GM23338 (cell line): Measurements from ENCODE around the gene SLC25A36. TPM values are rescaled to one million over a fixed set of nuclear protein-coding genes. Genes with fewer than 3 reads are reported as not detected.

Experiments
- ATAC-seq: fragments of 200-7000 bp; cut with Tn5 transposase; 3 replicates; pipeline ENCODE4 v1.9.1; 2020
- DNase-seq: peaks from one replicate; pipeline ENCODE4 v3.0.0-alpha.2; 2015; ENCODE audit warnings: low spot score
- H2AFZ ChIP-seq: fragments of 200-600 bp; sonication (generic); 2 replicates; pipeline ENCODE4 v1.8.0; 2016; ENCODE audit warnings: antibody characterized with exemption, mild to moderate bottlenecking, moderate library complexity
- H3F3A ChIP-seq: fragments of 200-600 bp; sonication (generic); replicated peaks from 2 replicates; pipeline ENCODE4 v1.8.0; 2017; ENCODE audit warnings: antibody characterized with exemption, mixed run types, low read depth
- H3K27ac ChIP-seq: fragments of 200-600 bp; sonication (generic); 2 replicates; pipeline ENCODE4 v1.6.1; 2016; ENCODE audit warnings: low read depth
- H3K27me3 ChIP-seq: fragments of 200-600 bp; sonication (generic); 2 replicates; pipeline ENCODE4 v1.8.0; 2016; ENCODE audit warnings: mild to moderate bottlenecking, mixed run types, moderate library complexity; ENCODE audit not compliant: insufficient read depth
- H3K36me3 ChIP-seq: fragments of 200-600 bp; sonication (generic); 2 replicates; pipeline ENCODE4 v1.8.0; 2016; ENCODE audit warnings: mild to moderate bottlenecking; ENCODE audit not compliant: insufficient read depth
- H3K4me1 ChIP-seq: fragments of 200-600 bp; sonication (generic); 2 replicates; pipeline ENCODE4 v1.8.0; 2016; ENCODE audit warnings: mild to moderate bottlenecking, moderate library complexity; ENCODE audit not compliant: insufficient read depth
- H3K4me2 ChIP-seq: fragments of 200-600 bp; sonication (generic); 2 replicates; pipeline ENCODE4 v1.7.1; 2017; ENCODE audit warnings: mixed run types
- H3K4me3 ChIP-seq: fragments of 200-600 bp; sonication (generic); 2 replicates; pipeline ENCODE4 v1.6.1; 2016; ENCODE audit warnings: mixed run types
- H3K79me2 ChIP-seq: fragments of 200-600 bp; sonication (generic); replicated peaks from 2 replicates; pipeline ENCODE4 v1.8.0; 2017; ENCODE audit warnings: mild to moderate bottlenecking; ENCODE audit not compliant: insufficient read depth
- H3K9me2 ChIP-seq: fragments of 200-600 bp; sonication (generic); 2 replicates; pipeline ENCODE4 v1.8.0; 2017; ENCODE audit not compliant: insufficient read depth
- H4K20me1 ChIP-seq: fragments of 200-600 bp; sonication (generic); replicated peaks from 2 replicates; pipeline ENCODE4 v1.8.0; 2017; ENCODE audit warnings: mild to moderate bottlenecking; ENCODE audit not compliant: insufficient read depth
- H3K27ac Mint-ChIP-seq: 2 replicates; pipeline ENCODE4 v1.8.0; 2020; ENCODE audit warnings: inconsistent platforms, mild to moderate bottlenecking, moderate library complexity, mixed read lengths
- H3K27me3 Mint-ChIP-seq: 3 replicates; pipeline ENCODE4 v1.8.0; 2022; ENCODE audit warnings: low read depth, mild to moderate bottlenecking, moderate library complexity, mixed read lengths, inconsistent platforms; ENCODE audit not compliant: insufficient read depth, poor library complexity
- H3K36me3 Mint-ChIP-seq: 3 replicates; pipeline ENCODE4 v1.8.0; 2021; ENCODE audit warnings: low read depth, mild to moderate bottlenecking, inconsistent platforms, moderate library complexity, mixed read lengths
- H3K4me1 Mint-ChIP-seq: 3 replicates; pipeline ENCODE4 v1.8.0; 2020; ENCODE audit warnings: mild to moderate bottlenecking, inconsistent platforms, mixed read lengths
- H3K4me3 Mint-ChIP-seq: 3 replicates; pipeline ENCODE4 v1.8.0; 2021; ENCODE audit warnings: moderate library complexity, mild to moderate bottlenecking, inconsistent platforms, mixed read lengths
- H3K9me3 Mint-ChIP-seq: 3 replicates; pipeline ENCODE4 v1.8.0; 2020; ENCODE audit warnings: moderate library complexity, mild to moderate bottlenecking, inconsistent platforms, mixed read lengths
- CREB1 ChIP-seq: fragments of 250-450 bp; sonication (Bioruptor Pico); IDR thresholded peaks from 2 replicates; pipeline ENCODE4 v1.5.0; 2020; ENCODE audit warnings: low read depth, mild to moderate bottlenecking, moderate library complexity
- EZH2 ChIP-seq: fragments of 200-600 bp; sonication (generic); IDR thresholded peaks from one replicate; pipeline ENCODE4 v1.8.0; 2017; ENCODE audit warnings: antibody characterized with exemption, mild to moderate bottlenecking, low read depth; ENCODE audit not compliant: unreplicated experiment
- EZH2phosphoT487 ChIP-seq: fragments of 200-600 bp; sonication (generic); IDR thresholded peaks from one replicate; pipeline ENCODE4 v1.8.1; 2018; ENCODE audit warnings: antibody characterized with exemption; ENCODE audit not compliant: unreplicated experiment
- JUNB ChIP-seq: IDR thresholded peaks from one replicate; pipeline ENCODE4 v1.6.1; 2016; ENCODE audit warnings: antibody characterized with exemption; ENCODE audit not compliant: unreplicated experiment
- NANOG ChIP-seq: IDR thresholded peaks from 2 replicates; pipeline ENCODE4 v1.6.1; 2016; ENCODE audit warnings: antibody characterized with exemption, borderline replicate concordance
- POLR2AphosphoS5 ChIP-seq: IDR thresholded peaks from 2 replicates; pipeline ENCODE4 v1.6.1; 2016; ENCODE audit warnings: antibody characterized with exemption, low read depth
- STAT1 ChIP-seq: IDR thresholded peaks from one replicate; pipeline ENCODE4 v1.6.1; 2016; ENCODE audit warnings: antibody characterized with exemption; ENCODE audit not compliant: unreplicated experiment
- ZNF114 ChIP-seq: fragments of 250-450 bp; sonication (Bioruptor Pico); IDR thresholded peaks from 2 replicates; pipeline ENCODE4 v1.5.0; 2020; ENCODE audit warnings: mild to moderate bottlenecking, moderate library complexity
- ZNF331 ChIP-seq: fragments of 250-450 bp; sonication (Bioruptor Pico); IDR thresholded peaks from 2 replicates; pipeline ENCODE4 v1.5.0; 2020; ENCODE audit warnings: low read depth, mild to moderate bottlenecking, moderate library complexity
- polyA plus RNA-seq: library from polyadenylated mRNA; unstranded; fragments of >200 nt; fragmentation: Nextera tagmentation; extraction: Ambion mirVana; gene quantifications from 2 replicates; pipeline ENCODE4 v1.2.1, GENCODE V29; 2016
- total RNA-seq: library from RNA; depleted of rRNA; stranded (reverse); fragments of >200 nt; shearing (Covaris generic); gene quantifications from 2 replicates; pipeline ENCODE4 v1.2.3, GENCODE V29; 2014
- TF ChIP-seq, protein P1 (sequence below): IDR thresholded peaks from 2 replicates; pipeline ENCODE4 v1.6.1; 2016; ENCODE audit warnings: antibody characterized with exemption
- TF ChIP-seq, protein P2 (sequence below): IDR thresholded peaks from one replicate; pipeline ENCODE4 v1.6.1; 2018; ENCODE audit warnings: antibody characterized with exemption; ENCODE audit not compliant: unreplicated experiment
- TF ChIP-seq, protein P3 (sequence below), 2 experiments: fragments of 200-600 bp in 1 of 2; sonication (generic) in 1 of 2; conservative IDR thresholded peaks; 2 replicates each; pipeline versions ENCODE4 v1.5.1 to v1.6.1; 2016 to 2017; ENCODE audit warnings: antibody characterized with exemption in 2 of 2, low read depth in 2 of 2, mild to moderate bottlenecking in 2 of 2, moderate library complexity in 1 of 2
- TF ChIP-seq, protein P4 (sequence below): fragments of 250-450 bp; sonication (Bioruptor Pico); IDR thresholded peaks from 2 replicates; pipeline ENCODE4 v1.5.0; 2020; ENCODE audit warnings: mild to moderate bottlenecking, moderate library complexity

SLC25A36 gene
- total and polyA plus RNA-seq, 2 experiments from 2014 or later, result 113 to 123 TPM

DNA sequence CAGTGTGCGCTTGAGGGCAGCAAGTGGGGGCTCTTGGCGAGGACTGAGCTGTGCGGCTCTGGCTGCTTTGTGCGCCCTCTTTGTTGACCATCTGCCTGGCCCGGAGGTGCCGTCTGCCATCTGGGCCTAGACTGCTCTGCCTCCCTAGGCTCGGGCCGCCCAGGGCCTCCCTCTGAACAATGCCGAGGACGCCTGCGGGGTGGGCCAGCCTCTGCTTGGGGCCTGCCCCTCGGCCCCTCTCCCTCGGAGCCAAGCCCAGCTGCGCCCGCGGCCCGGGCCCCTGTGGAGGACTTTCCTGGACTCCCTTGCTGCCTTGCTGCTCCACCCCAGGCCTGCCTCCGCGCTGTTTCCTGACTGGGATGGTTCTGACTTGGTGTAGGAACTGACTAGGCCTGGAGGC, 77.6 kb downstream of the SLC25A36 start:
- H3K36me3 ChIP-seq, result no peaks in the 10 kb centered on the region
- H3K9me3 Mint-ChIP-seq, result 0 out of 3 replicates have a peak, but pooled peaks cover 3% of the 10 kb centered on the region
- no peak overlapping the region for H3K4me3 ChIP-seq
- peaks cover 2% of the 10 kb centered on the region; the same call in 2 of the 3 replicates for H3K4me1 Mint-ChIP-seq
- H3K79me2 ChIP-seq, result no peaks in the 10 kb centered on the region
- H3K4me1 ChIP-seq, result no peaks in the 10 kb centered on the region
- no peaks in the 10 kb centered on the region for H3F3A ChIP-seq
- ATAC-seq, result peak; percentile 72
- 0 out of 2 replicates have a peak, but pooled peaks cover 3% of the 10 kb centered on the region for H3K9me2 ChIP-seq
- peak overlapping the region; percentile 96 for H2AFZ ChIP-seq
- TF ChIP-seq ZNF114 (CRISPR knock-in tag) (no peak), NANOG (no peak), CREB1 (CRISPR knock-in tag) (no peak), EZH2phosphoT487 (no peak), JUNB (no peak), ZNF331 (no peak), POLR2AphosphoS5 (no peak), STAT1 (no peak), EZH2 (no peak)
- TF ChIP-seq, protein P1, sequence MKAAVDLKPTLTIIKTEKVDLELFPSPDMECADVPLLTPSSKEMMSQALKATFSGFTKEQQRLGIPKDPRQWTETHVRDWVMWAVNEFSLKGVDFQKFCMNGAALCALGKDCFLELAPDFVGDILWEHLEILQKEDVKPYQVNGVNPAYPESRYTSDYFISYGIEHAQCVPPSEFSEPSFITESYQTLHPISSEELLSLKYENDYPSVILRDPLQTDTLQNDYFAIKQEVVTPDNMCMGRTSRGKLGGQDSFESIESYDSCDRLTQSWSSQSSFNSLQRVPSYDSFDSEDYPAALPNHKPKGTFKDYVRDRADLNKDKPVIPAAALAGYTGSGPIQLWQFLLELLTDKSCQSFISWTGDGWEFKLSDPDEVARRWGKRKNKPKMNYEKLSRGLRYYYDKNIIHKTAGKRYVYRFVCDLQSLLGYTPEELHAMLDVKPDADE, result no peak
- TF ChIP-seq, protein P2, sequence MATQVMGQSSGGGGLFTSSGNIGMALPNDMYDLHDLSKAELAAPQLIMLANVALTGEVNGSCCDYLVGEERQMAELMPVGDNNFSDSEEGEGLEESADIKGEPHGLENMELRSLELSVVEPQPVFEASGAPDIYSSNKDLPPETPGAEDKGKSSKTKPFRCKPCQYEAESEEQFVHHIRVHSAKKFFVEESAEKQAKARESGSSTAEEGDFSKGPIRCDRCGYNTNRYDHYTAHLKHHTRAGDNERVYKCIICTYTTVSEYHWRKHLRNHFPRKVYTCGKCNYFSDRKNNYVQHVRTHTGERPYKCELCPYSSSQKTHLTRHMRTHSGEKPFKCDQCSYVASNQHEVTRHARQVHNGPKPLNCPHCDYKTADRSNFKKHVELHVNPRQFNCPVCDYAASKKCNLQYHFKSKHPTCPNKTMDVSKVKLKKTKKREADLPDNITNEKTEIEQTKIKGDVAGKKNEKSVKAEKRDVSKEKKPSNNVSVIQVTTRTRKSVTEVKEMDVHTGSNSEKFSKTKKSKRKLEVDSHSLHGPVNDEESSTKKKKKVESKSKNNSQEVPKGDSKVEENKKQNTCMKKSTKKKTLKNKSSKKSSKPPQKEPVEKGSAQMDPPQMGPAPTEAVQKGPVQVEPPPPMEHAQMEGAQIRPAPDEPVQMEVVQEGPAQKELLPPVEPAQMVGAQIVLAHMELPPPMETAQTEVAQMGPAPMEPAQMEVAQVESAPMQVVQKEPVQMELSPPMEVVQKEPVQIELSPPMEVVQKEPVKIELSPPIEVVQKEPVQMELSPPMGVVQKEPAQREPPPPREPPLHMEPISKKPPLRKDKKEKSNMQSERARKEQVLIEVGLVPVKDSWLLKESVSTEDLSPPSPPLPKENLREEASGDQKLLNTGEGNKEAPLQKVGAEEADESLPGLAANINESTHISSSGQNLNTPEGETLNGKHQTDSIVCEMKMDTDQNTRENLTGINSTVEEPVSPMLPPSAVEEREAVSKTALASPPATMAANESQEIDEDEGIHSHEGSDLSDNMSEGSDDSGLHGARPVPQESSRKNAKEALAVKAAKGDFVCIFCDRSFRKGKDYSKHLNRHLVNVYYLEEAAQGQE, result no peak
- TF ChIP-seq, protein P3, sequence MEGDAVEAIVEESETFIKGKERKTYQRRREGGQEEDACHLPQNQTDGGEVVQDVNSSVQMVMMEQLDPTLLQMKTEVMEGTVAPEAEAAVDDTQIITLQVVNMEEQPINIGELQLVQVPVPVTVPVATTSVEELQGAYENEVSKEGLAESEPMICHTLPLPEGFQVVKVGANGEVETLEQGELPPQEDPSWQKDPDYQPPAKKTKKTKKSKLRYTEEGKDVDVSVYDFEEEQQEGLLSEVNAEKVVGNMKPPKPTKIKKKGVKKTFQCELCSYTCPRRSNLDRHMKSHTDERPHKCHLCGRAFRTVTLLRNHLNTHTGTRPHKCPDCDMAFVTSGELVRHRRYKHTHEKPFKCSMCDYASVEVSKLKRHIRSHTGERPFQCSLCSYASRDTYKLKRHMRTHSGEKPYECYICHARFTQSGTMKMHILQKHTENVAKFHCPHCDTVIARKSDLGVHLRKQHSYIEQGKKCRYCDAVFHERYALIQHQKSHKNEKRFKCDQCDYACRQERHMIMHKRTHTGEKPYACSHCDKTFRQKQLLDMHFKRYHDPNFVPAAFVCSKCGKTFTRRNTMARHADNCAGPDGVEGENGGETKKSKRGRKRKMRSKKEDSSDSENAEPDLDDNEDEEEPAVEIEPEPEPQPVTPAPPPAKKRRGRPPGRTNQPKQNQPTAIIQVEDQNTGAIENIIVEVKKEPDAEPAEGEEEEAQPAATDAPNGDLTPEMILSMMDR (conservative IDR thresholded peaks at IDR 0.05; ENCODE audit: low read depth in 2 of 2), result no peak
- TF ChIP-seq, protein P4, sequence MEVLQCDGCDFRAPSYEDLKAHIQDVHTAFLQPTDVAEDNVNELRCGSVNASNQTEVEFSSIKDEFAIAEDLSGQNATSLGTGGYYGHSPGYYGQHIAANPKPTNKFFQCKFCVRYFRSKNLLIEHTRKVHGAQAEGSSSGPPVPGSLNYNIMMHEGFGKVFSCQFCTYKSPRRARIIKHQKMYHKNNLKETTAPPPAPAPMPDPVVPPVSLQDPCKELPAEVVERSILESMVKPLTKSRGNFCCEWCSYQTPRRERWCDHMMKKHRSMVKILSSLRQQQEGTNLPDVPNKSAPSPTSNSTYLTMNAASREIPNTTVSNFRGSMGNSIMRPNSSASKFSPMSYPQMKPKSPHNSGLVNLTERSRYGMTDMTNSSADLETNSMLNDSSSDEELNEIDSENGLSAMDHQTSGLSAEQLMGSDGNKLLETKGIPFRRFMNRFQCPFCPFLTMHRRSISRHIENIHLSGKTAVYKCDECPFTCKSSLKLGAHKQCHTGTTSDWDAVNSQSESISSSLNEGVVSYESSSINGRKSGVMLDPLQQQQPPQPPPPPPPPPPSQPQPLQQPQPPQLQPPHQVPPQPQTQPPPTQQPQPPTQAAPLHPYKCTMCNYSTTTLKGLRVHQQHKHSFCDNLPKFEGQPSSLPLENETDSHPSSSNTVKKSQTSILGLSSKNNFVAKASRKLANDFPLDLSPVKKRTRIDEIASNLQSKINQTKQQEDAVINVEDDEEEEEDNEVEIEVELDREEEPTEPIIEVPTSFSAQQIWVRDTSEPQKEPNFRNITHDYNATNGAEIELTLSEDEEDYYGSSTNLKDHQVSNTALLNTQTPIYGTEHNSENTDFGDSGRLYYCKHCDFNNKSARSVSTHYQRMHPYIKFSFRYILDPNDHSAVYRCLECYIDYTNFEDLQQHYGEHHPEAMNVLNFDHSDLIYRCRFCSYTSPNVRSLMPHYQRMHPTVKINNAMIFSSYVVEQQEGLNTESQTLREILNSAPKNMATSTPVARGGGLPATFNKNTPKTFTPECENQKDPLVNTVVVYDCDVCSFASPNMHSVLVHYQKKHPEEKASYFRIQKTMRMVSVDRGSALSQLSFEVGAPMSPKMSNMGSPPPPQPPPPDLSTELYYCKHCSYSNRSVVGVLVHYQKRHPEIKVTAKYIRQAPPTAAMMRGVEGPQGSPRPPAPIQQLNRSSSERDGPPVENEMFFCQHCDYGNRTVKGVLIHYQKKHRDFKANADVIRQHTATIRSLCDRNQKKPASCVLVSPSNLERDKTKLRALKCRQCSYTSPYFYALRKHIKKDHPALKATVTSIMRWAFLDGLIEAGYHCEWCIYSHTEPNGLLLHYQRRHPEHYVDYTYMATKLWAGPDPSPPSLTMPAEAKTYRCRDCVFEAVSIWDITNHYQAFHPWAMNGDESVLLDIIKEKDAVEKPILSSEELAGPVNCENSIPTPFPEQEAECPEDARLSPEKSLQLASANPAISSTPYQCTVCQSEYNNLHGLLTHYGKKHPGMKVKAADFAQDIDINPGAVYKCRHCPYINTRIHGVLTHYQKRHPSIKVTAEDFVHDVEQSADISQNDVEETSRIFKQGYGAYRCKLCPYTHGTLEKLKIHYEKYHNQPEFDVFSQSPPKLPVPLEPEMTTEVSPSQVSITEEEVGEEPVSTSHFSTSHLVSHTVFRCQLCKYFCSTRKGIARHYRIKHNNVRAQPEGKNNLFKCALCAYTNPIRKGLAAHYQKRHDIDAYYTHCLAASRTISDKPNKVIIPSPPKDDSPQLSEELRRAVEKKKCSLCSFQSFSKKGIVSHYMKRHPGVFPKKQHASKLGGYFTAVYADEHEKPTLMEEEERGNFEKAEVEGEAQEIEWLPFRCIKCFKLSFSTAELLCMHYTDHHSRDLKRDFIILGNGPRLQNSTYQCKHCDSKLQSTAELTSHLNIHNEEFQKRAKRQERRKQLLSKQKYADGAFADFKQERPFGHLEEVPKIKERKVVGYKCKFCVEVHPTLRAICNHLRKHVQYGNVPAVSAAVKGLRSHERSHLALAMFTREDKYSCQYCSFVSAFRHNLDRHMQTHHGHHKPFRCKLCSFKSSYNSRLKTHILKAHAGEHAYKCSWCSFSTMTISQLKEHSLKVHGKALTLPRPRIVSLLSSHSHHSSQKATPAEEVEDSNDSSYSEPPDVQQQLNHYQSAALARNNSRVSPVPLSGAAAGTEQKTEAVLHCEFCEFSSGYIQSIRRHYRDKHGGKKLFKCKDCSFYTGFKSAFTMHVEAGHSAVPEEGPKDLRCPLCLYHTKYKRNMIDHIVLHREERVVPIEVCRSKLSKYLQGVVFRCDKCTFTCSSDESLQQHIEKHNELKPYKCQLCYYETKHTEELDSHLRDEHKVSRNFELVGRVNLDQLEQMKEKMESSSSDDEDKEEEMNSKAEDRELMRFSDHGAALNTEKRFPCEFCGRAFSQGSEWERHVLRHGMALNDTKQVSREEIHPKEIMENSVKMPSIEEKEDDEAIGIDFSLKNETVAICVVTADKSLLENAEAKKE, result no peak
- H3K27me3 ChIP-seq, result no peaks in the 10 kb centered on the region
- DNase-seq, result no peak
- no peaks in the 10 kb centered on the region for H3K36me3 Mint-ChIP-seq
- no peaks in the 10 kb centered on the region for H4K20me1 ChIP-seq
- H3K27ac Mint-ChIP-seq, result no peak overlapping the region
- H3K27ac ChIP-seq, result no peak overlapping the region
- peaks cover 3% of the 10 kb centered on the region for H3K27me3 Mint-ChIP-seq
- H3K4me3 Mint-ChIP-seq, result no peak overlapping the region
- H3K4me2 ChIP-seq, result no peak overlapping the region
